Right ventricle myocardium superior (tissue), 1 donor: Measurements from ENCODE around the gene RPS6KL1. TPM values are rescaled to one million over a fixed set of nuclear protein-coding genes. Genes with fewer than 3 reads are reported as not detected.
"Not testable (repeated sequence)": the region's sequence is repeated elsewhere in the genome, so short reads cannot be mapped to it uniquely, and the experiment has no call there.

ENCODE experiments used
- ATAC-seq: fragments of 200-7000 bp; cut with Tn5 transposase; one replicate; pipeline ENCODE4 v1.9.1; 2020; ENCODE audit warnings: mild to moderate bottlenecking; ENCODE audit not compliant: poor library complexity
- DNase-seq: peaks from one replicate; pipeline ENCODE4 v3.0.0-alpha.2; 2020
- intact Hi-C: fragments of 100-400 bp; cut with DNase I; formaldehyde crosslinking; loops from one replicate; pipeline ENCODE4 v1.11.2; 2022
- total RNA-seq: library from RNA; stranded (reverse); fragmentation: NEBNext Ultra II Directional; extraction: Animal tissue kit (Norgen Biotek cat#: 25700); gene quantifications from one replicate; pipeline ENCODE4 v1.2.1, GENCODE V29; 2021
- donor health status: DM: no; HTN: yes; CAD: no; lungs with severe emphysema.

Gene RPS6KL1
- total RNA-seq, 1 donor from 2014 or later: 16.8 TPM

DNA sequence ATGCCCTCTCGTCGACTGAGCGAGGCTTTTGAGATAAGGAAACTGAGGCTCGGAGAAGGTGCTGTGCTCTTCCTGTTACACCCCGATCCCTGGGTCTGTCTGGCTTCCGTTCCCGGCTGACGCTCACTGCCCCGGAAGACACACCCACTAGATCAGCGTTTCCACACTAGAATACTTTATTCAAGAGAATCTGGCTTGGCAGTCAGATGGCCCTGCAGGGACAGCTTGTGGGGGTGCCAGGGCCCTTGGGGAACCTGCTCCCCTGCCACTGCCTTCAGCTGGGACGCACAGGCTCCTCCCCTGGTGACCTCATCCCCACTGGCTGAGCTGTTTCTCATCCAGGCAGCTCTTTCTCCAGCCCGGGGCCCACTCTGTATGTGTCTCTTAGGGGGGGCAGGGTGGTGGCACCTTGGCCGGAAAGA is 18.6 kb upstream of the RPS6KL1 start:
- ATAC-seq: peak; percentile 26
- intact Hi-C loops: loop anchor here (10.0 kb wide), 1 partner anchor 143 kb away; no protein-coding TSS in a partner anchor
- DNase-seq: peak; percentile 83

- intact Hi-C loops: loop anchor here (10.0 kb wide), 1 partner anchor 144 kb away; no protein-coding TSS in a partner anchor
Measured at GRCh38 chr14:74940956-74941565, 18.0 kb upstream of the RPS6KL1 start.

GRCh38 chr14:74938531-74939495 is 15.8 kb upstream of the RPS6KL1 start:
- peak; percentile 40 for DNase-seq
- intact Hi-C loops: no loop called here
- no peak for ATAC-seq

More at GRCh38 chr14:74940956-74941565, 18.0 kb upstream of the RPS6KL1 start:
- peak; percentile 42 for DNase-seq
- no peak for ATAC-seq

DNA sequence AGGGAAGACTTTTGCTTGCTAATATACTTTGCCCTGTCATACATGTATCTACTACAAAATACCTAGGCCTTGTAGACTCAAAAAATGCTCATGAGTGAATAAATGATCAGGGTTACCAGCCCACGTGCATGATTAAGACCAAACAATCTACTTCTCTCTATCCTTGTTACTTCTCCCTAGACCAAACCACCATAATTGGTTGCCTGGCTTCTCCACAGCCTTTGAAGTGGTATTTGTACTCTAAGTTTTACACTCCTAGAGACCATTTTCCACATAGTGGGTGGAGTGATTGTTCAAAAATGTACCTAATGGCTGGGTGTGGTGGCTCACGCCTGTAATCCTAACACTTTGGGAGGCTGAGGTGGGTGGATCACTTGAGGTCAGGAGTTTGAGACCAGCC is 14.1 kb upstream of the RPS6KL1 start:
- intact Hi-C loops: no loop called here
- ATAC-seq (no peak), DNase-seq (no peak)

DNA sequence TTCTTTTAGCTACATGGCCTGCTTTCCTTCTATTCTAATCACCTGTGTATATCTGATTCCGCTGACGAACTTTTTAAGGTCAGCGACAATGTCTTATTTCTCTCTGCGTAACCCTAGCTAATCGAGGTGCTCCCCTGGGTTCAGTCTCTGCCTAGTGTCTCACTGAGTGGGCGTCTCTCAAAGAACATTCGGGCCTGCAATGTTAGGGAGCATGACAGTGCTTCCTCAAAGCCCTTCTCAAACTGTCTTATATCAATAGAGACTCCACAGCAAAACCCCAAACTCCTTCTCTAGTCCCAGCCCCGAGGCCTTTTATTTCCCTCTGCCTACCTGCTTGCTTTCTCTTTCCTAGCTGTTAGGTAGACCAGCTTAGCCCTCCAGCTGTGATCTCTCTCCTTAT is 13.7 kb upstream of the RPS6KL1 start:
- DNase-seq (no peak), ATAC-seq (no peak)
- intact Hi-C loops: no loop called here

DNA sequence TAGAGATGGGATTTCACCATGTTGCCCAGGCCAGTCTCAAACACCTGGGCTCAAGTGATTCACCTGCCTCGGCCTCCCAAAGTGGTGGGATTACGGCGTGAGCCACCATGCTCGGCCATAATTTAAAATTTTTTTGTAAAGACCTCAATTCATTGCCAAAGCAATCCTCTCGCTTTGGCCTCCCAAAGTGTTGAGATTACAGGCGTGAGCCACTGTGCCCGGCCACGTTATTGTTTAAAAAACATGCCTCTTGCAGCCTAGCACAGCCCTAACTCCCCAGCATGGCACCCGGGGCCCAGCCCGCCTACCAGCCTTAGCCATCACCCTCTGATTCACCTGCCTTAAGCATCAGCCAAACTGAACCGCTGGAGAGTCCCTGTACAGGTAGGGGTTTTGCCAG is 13.1 kb upstream of the RPS6KL1 start:
- DNase-seq (no peak), ATAC-seq (no peak)
- intact Hi-C loops: no loop called here

DNA sequence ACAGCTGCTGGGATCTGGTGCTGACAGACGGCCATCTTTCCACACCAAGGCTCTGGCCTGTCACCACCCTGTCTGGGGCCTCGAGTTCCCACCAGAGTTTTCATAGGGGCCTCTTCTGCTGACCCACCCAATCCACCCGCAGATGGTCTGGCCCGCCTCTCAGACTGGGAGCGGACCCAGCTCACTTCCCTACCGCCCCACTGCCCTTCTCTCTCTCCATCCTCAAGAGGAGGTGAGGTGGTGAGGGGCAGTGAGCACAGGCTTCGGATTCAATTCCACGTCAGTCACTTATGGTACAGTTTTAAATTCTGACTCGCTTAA is 12.3 kb upstream of the RPS6KL1 start:
- intact Hi-C loops: no loop called here
- peak; percentile 3 for ATAC-seq

DNA sequence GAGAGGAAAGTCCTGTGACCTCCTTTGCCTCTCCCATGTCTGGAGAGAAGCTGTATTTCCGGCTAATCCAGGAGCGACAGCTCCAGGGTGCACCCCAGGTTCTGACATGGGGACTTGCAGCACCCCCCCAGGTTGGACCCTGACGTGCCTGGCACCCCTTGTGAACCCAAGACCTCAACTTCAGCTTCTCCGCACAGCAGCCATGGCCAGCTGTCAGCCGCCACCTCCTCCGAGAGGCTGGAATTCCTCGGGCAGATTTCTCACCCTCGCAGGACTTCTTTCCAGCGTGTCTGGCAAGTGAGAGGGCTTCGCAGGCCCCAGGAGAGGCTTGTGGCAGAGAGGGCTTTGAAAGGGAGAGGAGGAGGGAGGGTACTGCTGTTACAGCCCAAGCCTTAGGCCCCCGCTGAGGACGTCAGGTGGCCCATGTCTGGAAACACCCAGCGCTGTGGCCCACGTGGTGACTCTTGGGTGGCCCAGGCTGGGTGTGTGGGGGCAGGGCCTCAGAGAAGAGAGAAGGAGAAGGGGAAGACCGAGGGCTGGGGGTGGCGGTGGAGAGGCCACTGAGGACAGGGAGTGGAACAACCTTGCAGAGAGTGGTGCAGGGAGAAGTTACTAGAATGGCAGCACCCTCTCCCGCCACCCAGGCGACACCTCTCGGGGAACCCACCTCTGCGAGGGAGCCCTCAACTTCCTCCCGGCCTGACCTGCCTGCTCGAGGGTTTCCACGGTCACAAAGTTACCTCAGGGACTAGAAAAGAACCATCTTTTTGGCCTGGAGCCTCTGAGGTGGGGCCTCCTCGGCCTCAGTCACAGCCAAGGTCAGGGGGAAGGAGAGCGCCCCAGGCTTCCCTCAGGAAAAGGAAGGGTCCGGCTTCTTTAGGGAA is 11.7 kb upstream of the RPS6KL1 start:
- intact Hi-C loops: no loop called here
- DNase-seq: peak; percentile 69
- peak; percentile 62 for ATAC-seq

More for the DNA sequence above, 12.3 kb upstream of the RPS6KL1 start:
- no peak for DNase-seq

DNA sequence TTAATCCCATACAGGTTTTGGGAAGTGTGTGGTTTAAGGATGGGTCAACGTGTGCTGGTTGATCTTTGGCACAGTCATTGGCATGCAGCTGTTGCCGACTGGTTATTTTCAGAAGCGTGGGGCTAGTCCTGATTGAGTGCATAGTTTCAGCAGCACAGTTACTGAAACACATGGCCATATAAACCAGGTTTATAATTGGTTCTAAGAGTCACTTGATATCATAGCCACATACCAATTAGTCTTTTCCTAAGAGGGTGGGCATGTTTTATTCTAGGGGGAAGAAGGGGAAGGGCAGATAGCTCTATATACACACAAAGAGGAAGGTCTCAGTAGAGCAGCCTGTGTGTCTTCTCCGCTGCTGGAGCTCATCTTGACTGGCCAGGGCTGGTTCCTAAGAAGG is 11.0 kb upstream of the RPS6KL1 start:
- ATAC-seq (peak; percentile 38), DNase-seq (no peak)
- intact Hi-C loops: no loop called here

- DNase-seq, ATAC-seq, intact Hi-C loops: not testable (repeated sequence)
Measured at GRCh38 chr14:74932936-74933335, 9.9 kb upstream of the RPS6KL1 start.

- intact Hi-C loops: no loop called here
- ATAC-seq (peak; percentile 69), DNase-seq (no peak)
Measured at GRCh38 chr14:74932401-74932901, 9.4 kb upstream of the RPS6KL1 start.

DNA sequence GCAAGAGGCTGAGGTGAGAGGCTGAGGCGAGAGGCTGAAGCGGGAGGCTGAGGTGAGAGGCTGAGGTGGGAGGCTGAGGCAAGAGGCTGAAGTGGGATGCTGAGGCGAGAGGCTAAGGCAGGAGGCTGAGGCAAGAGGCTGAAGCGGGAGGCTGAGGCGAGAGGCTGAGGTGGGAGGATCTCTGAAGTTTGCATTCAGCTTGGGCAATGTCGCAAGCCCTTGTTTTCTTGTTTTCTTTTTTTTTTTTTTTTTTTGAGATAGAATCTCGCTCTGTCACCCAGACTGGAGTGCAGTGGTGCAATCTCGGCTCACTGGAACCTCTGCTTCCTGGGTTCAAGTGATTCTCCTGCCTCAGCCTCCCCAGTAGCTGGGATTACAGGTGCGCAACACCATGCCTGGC is 8.7 kb upstream of the RPS6KL1 start:
- ATAC-seq, intact Hi-C loops: not testable (repeated sequence)

DNA sequence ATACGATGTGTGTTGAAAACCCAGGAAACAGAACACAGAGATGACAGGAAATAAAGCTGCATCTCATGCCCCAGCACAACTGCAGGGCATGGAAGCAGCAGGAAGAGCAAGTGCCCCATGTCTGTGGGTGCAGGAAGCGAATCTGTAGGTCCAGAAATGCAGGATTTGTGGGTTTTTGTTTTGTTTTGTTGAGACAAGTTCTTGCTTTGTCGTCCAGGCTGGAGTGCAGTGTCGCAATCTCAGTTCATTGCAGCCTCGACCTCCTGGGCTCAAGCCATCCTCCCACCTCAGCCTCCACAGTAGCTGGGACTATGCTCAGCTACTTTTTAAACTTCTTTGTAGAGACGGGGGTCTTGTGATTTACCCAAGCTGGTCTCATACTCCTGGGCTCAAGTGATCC is 6.2 kb upstream of the RPS6KL1 start:
- DNase-seq: no peak
- intact Hi-C loops: no loop called here
- no peak for ATAC-seq

More for the DNA sequence above, 8.7 kb upstream of the RPS6KL1 start:
- not testable (repeated sequence) for DNase-seq

DNA sequence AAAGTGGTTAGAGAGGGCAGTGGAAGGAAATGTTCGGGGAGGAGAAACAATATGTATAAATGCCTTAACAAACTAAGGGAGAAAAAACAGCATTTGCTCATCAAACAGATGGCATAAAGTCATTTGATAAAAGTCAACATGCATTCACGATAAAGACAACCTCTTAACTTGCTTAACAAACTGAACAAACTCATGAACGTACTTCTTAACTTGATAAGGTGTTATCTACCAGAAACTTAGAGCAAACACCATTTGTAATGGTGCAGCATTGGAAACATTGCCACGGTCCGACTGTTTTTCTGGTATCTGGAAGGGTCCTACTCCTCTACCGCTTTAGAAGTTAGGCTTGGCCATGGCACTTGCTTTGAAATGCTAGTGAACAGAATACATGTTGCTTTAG is 4.2 kb upstream of the RPS6KL1 start:
- intact Hi-C loops: no loop called here
- DNase-seq (no peak), ATAC-seq (no peak)

DNA sequence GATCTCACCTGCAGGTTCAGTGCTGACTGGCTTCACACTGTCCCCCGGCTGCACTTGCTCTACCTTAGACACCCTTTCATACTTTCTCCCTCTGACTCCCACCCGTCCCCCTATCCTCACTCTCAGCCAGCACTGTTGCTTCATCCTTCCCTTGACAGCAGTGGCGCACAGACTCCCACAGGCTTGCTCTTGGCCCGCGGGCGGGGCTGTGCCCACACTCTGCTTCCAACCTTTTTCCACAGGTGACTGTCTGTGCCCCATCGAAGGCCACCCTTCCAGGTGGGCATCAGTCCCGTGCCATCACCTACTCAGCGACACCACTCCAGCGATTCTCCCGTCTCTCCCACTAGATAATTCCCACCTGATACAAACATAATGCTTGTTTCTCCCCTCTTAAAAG is 1.0 kb upstream of the RPS6KL1 start:
- intact Hi-C loops: no loop called here
- no peak for ATAC-seq
- DNase-seq: no peak

- ATAC-seq (no peak), DNase-seq (no peak)
- intact Hi-C loops: no loop called here
Measured at GRCh38 chr14:74921987-74922751, 891 bp downstream of the RPS6KL1 start.

- ATAC-seq (no peak), DNase-seq (no peak)
- intact Hi-C loops: no loop called here
Measured at GRCh38 chr14:74921053-74921620, 1.9 kb downstream of the RPS6KL1 start.

- intact Hi-C loops: no loop called here
- ATAC-seq: no peak
Measured at GRCh38 chr14:74920281-74920680, 2.8 kb downstream of the RPS6KL1 start.

More at GRCh38 chr14:74920281-74920680, 2.8 kb downstream of the RPS6KL1 start:
- no peak for DNase-seq
